ENCODE results near the gene MRPS11. TPM values are rescaled to one million over a fixed set of nuclear protein-coding genes. Genes with fewer than 3 reads are reported as not detected.
A peak's percentile ranks its signal among the peaks of the same experiment; 100 is the strongest.

Gene MRPS11
- polyA plus RNA-seq, 2 of the 4 experiments (the other 2 are of a cell fraction), result 99.0 to 122 TPM

DNA sequence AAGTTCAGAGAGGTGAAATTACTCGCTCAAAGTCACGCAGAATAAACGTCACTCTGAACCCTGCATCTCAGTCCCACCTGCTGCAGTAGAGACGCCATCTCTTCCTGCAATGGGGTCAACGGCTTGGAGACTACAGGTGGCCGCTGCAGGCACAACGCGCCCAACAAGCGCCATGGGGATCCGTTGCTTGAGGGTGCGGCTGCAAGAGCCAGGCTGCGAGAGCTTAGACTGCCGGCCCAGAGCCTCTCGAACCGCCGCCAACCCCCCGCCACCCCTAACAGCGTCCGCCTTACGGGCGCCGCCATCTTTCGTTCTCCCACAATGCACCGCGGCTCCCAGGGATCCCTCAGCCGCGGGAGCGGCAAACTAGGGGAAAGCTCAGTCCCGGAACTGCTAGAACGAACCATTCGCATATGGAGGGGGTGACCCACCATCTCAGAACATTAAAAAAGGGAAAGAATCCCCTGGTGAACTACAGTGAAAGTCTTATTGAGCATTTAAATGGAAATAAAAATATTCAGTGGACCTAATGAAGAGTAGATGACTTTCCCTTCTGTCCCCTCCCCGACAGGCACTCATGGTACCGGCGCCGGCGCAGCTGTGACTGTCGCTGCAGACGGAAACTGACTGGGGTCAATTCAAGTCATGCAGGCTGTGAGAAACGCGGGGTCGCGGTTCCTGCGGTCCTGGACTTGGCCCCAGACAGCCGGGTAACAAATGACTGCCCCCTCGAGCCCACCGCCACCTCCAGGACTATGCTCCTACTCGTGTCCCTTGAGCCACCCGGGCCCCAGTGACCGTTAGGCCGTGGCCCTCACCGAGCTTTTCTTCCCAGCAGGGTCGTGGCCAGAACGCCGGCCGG, at the start of gene MRPS11, which contains the start of gene MRPL46 (continued):
- TF ChIP-seq ELK1 (IDR thresholded peaks at IDR 0.05; ENCODE audit: low read depth, low read length), result no peak
- peak; percentile 70 for TF ChIP-seq E2F6 (IDR thresholded peaks at IDR 0.05; ENCODE audit: borderline replicate concordance, low read depth)
- no peak for TF ChIP-seq NPAS2 (CRISPR knock-in tag; IDR thresholded peaks at IDR 0.05; ENCODE audit: borderline replicate concordance)
- no peak for TF ChIP-seq EP300 (IDR thresholded peaks at IDR 0.05)
- TF ChIP-seq HDAC2 (IDR thresholded peaks at IDR 0.05), result peak; percentile 86; the same call in 1 of the 2 replicates

GRCh38 chr15:88419830-88420229, 47.7 kb upstream of the MRPS11 start:
- POLR2A ChIA-PET, result no interaction called here
- Histone ChIP-seq H3K4me1 (peaks cover 11% of the 10 kb centered on the region; the same call in 2 of the 3 replicates), H3K9me3 (no peaks in the 10 kb centered on the region), H3K4me2 (no peak overlapping the region), H3K27ac (peak overlapping the region in 1 of 2 experiments; percentile 66; a peak in 2 of 6 replicates), H3K4me3 (no peak overlapping the region)
- peak; percentile 61 for FAIRE-seq
- 3% methylated on average over 3 of the region's 3 CpGs for WGBS (ENCODE audit: missing lambda C conversion rate)
- DNase-seq (ENCODE audit: low read depth in 1 of 2, low spot score in 1 of 2), result peak in 1 of 2 experiments; percentile 57
- peak in 1 of 2 experiments; percentile 79; a peak in 3 of 6 replicates for ATAC-seq
- CTCF ChIA-PET, result interaction anchor here (0.6 kb wide), 1 partner anchor 9 kb away, joined by 3 read pairs; no protein-coding TSS in a partner anchor
- TF ChIP-seq FOXS1 (CRISPR knock-in tag; IDR thresholded peaks at IDR 0.05) (no peak), CHD2 (IDR thresholded peaks at IDR 0.05; ENCODE audit: low read length, partially characterized antibody) (no peak), ZSCAN20 (CRISPR knock-in tag; IDR thresholded peaks at IDR 0.05) (no peak), RARB (CRISPR knock-in tag; IDR thresholded peaks at IDR 0.05) (no peak), NR3C1 (IDR thresholded peaks at IDR 0.05) (no peak), HEYL (CRISPR knock-in tag; IDR thresholded peaks at IDR 0.05) (no peak), CBX2 (IDR thresholded peaks at IDR 0.05; ENCODE audit: borderline replicate concordance, low read depth) (no peak), MAX (IDR thresholded peaks at IDR 0.05) (no peak), JUN (IDR thresholded peaks at IDR 0.05) (0 out of 5 replicates have a peak, but pooled peaks of 1 of the 2 experiments have one; percentile 37), ZNF302 (CRISPR knock-in tag; IDR thresholded peaks at IDR 0.05) (no peak), PHF8 (IDR thresholded peaks at IDR 0.05; ENCODE audit: borderline replicate concordance, low read depth) (no peak), HOXB5 (CRISPR knock-in tag; IDR thresholded peaks at IDR 0.05) (no peak), EHF (CRISPR knock-in tag; IDR thresholded peaks at IDR 0.05) (no peak), TP53 (CRISPR knock-in tag; IDR thresholded peaks at IDR 0.05) (no peak), RCOR1 (IDR thresholded peaks at IDR 0.05; ENCODE audit: low read depth, low read length) (no peak), ZFP36 (IDR thresholded peaks at IDR 0.05; ENCODE audit: borderline replicate concordance, partially characterized antibody) (no peak), SMC3 (IDR thresholded peaks at IDR 0.05) (no peak), CEBPB (IDR thresholded peaks at IDR 0.05) (no peak), BCL3 (IDR thresholded peaks at IDR 0.05) (no peak), BHLHE40 (IDR thresholded peaks at IDR 0.05; ENCODE audit: low read depth, low read length) (no peak), ZC3H11A (IDR thresholded peaks at IDR 0.05) (no peak), EHMT2 (IDR thresholded peaks at IDR 0.05; ENCODE audit: low read depth) (peak; percentile 59; the same call in 1 of the 2 replicates), RNF2 (IDR thresholded peaks at IDR 0.05; ENCODE audit: borderline replicate concordance, low read depth) (no peak), FOSL2 (IDR thresholded peaks at IDR 0.05) (peak; percentile 52; the same call in 1 of the 2 replicates), FOSL2 (CRISPR knock-in tag; IDR thresholded peaks at IDR 0.05) (no peak), RFX5 (IDR thresholded peaks at IDR 0.05) (no peak), MAFK (IDR thresholded peaks at IDR 0.05; ENCODE audit: partially characterized antibody) (no peak), GATA3 (IDR thresholded peaks at IDR 0.05; ENCODE audit: borderline replicate concordance) (0 out of 2 replicates have a peak, but pooled peaks have one; percentile 49)
- TF ChIP-seq, protein P1, sequence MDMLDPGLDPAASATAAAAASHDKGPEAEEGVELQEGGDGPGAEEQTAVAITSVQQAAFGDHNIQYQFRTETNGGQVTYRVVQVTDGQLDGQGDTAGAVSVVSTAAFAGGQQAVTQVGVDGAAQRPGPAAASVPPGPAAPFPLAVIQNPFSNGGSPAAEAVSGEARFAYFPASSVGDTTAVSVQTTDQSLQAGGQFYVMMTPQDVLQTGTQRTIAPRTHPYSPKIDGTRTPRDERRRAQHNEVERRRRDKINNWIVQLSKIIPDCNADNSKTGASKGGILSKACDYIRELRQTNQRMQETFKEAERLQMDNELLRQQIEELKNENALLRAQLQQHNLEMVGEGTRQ (IDR thresholded peaks at IDR 0.05), result no peak
- TF ChIP-seq, protein P2, sequence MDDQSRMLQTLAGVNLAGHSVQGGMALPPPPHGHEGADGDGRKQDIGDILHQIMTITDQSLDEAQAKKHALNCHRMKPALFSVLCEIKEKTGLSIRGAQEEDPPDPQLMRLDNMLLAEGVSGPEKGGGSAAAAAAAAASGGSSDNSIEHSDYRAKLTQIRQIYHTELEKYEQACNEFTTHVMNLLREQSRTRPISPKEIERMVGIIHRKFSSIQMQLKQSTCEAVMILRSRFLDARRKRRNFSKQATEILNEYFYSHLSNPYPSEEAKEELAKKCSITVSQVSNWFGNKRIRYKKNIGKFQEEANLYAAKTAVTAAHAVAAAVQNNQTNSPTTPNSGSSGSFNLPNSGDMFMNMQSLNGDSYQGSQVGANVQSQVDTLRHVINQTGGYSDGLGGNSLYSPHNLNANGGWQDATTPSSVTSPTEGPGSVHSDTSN (IDR thresholded peaks at IDR 0.05), result no peak

All from A549 (cell line).